Activated CD4-positive, CD25-positive, alpha-beta regulatory T cell treated with anti-CD3 and anti-CD28 coated beads, Interleukin-2, amount 50 U/mL, for 72 hours (primary cell): ENCODE results near the gene KLK3.
"Not testable (repeated sequence)": the region's sequence is repeated elsewhere in the genome, so short reads cannot be mapped to it uniquely, and the experiment has no call there.

Source experiments
- DNase-seq: peaks from one replicate; pipeline ENCODE4 v3.0.0; 2021

The KLK3 gene

GRCh38 chr19:50870417-50871089 is 15.8 kb downstream of the KLK3 start:
- DNase-seq = no peak

GRCh38 chr19:50873056-50873455 is 18.3 kb downstream of the KLK3 start, which contains the start of gene KLK2:
TSS of gene KLK2 (plus strand) at chr19:50873439. CDS start at chr19:50873474, 35 bp downstream.
- no peak for DNase-seq

GRCh38 chr19:50874211-50874610 is 19.5 kb downstream of the KLK3 start:
- DNase-seq = no peak

GRCh38 chr19:50875795-50876422 is 21.2 kb downstream of the KLK3 start:
- DNase-seq = no peak

GRCh38 chr19:50876456-50876855 is 21.7 kb downstream of the KLK3 start:
- no peak for DNase-seq

- DNase-seq = no peak
These were observed 22.6 kb downstream of the KLK3 start for GRCh38 chr19:50877338-50877737.

- DNase-seq = no peak
These were observed 24.1 kb downstream of the KLK3 start for GRCh38 chr19:50878851-50879250.

GRCh38 chr19:50880241-50880640 is 25.5 kb downstream of the KLK3 start:
- DNase-seq = no peak

- no peak for DNase-seq
These were observed 27.5 kb downstream of the KLK3 start for GRCh38 chr19:50882188-50882587.

- DNase-seq = no peak
These were observed 34.9 kb downstream of the KLK3 start for GRCh38 chr19:50889638-50890037.

- no peak for DNase-seq
These were observed 35.9 kb downstream of the KLK3 start for GRCh38 chr19:50890422-50891252.

- no peak for DNase-seq
These were observed 36.5 kb downstream of the KLK3 start for GRCh38 chr19:50891253-50891625.

GRCh38 chr19:50893047-50893736 is 38.5 kb downstream of the KLK3 start:
- DNase-seq = no peak

- no peak for DNase-seq
These were observed 40.0 kb downstream of the KLK3 start for GRCh38 chr19:50894478-50895356.

- not testable (repeated sequence) for DNase-seq
These were observed 41.4 kb downstream of the KLK3 start for GRCh38 chr19:50896089-50896590.

- DNase-seq = no peak
These were observed 42.0 kb downstream of the KLK3 start for GRCh38 chr19:50896591-50897190.

- no peak for DNase-seq
These were observed 42.5 kb downstream of the KLK3 start for GRCh38 chr19:50897191-50897607.

GRCh38 chr19:50897612-50898011 is 42.9 kb downstream of the KLK3 start:
- DNase-seq = no peak

- no peak for DNase-seq
These were observed 43.3 kb downstream of the KLK3 start for GRCh38 chr19:50898018-50898417.

- DNase-seq = no peak
These were observed 44.9 kb downstream of the KLK3 start for GRCh38 chr19:50899569-50899968.

GRCh38 chr19:50902640-50903039 is 47.9 kb downstream of the KLK3 start:
- DNase-seq = no peak

GRCh38 chr19:50906217-50906616 is 51.5 kb downstream of the KLK3 start:
- DNase-seq = peak; percentile 42
